GM19455 (cell line): ENCODE measurements around the gene PLEKHB1.

Experiments
- ATAC-seq: cut with Tn5 transposase; IDR thresholded peaks from one replicate; pipeline ENCODE4 v1.9.1; 2021; ENCODE audit not compliant: unreplicated experiment

PLEKHB1 gene

GRCh38 chr11:73645972-73646631 is at the start of gene PLEKHB1:
Gene PLEKHB1 (plus strand): TSS chr11:73646581. CDS start chr11:73646609, 28 bp downstream.
- ATAC-seq: no peak

- peak; percentile 27 for ATAC-seq
Measured at GRCh38 chr11:73597336-73597955, 48.9 kb upstream of the PLEKHB1 start.

GRCh38 chr11:73597956-73598718 is 48.2 kb upstream of the PLEKHB1 start, which contains the start of gene FAM168A:
Gene FAM168A (minus strand): TSS chr11:73598112. CDS start chr11:73468474, 129,638 bp downstream.
- peak; percentile 91 for ATAC-seq

GRCh38 chr11:73598719-73599379 is 47.5 kb upstream of the PLEKHB1 start:
- ATAC-seq: no peak

- ATAC-seq: no peak
Measured at GRCh38 chr11:73612601-73613140, 33.7 kb upstream of the PLEKHB1 start.

- no peak for ATAC-seq
Measured at GRCh38 chr11:73614591-73614990, 31.8 kb upstream of the PLEKHB1 start.

GRCh38 chr11:73622926-73623593 is 23.3 kb upstream of the PLEKHB1 start:
- no peak for ATAC-seq

GRCh38 chr11:73623686-73624085 is 22.7 kb upstream of the PLEKHB1 start:
- ATAC-seq: no peak

GRCh38 chr11:73625696-73626318 is 20.6 kb upstream of the PLEKHB1 start:
- ATAC-seq: no peak

- no peak for ATAC-seq
Measured at GRCh38 chr11:73629907-73630306, 16.5 kb upstream of the PLEKHB1 start.

GRCh38 chr11:73632996-73633395 is 13.4 kb upstream of the PLEKHB1 start:
- no peak for ATAC-seq

GRCh38 chr11:73633999-73634398 is 12.4 kb upstream of the PLEKHB1 start:
- no peak for ATAC-seq

GRCh38 chr11:73635721-73636120 is 10.7 kb upstream of the PLEKHB1 start:
- ATAC-seq: no peak

- ATAC-seq: no peak
Measured at GRCh38 chr11:73636249-73636648, 10.1 kb upstream of the PLEKHB1 start.

- ATAC-seq: no peak
Measured at GRCh38 chr11:73637012-73637411, 9.4 kb upstream of the PLEKHB1 start.

GRCh38 chr11:73640592-73640991 is 5.8 kb upstream of the PLEKHB1 start:
- ATAC-seq: no peak

- ATAC-seq: no peak
Measured at GRCh38 chr11:73641668-73642067, 4.7 kb upstream of the PLEKHB1 start.

- ATAC-seq: no peak
Measured at GRCh38 chr11:73645121-73645969, 1.0 kb upstream of the PLEKHB1 start.

- no peak for ATAC-seq
Measured at GRCh38 chr11:73647459-73648100, 1.2 kb downstream of the PLEKHB1 start.
